Stomach (tissue), 9 donors: ENCODE results near the gene UBXN11. TPM values are rescaled to one million over a fixed set of nuclear protein-coding genes. Genes with fewer than 3 reads are reported as not detected.
A peak's percentile ranks its signal among the peaks of the same experiment; 100 is the strongest.

Source experiments
- DNase-seq, 2 donors: peaks; one replicate each; pipeline versions ENCODE4 v3.0.0 to v3.0.0-alpha.2; 2013 to 2019
- H3K27ac ChIP-seq, 5 donors: fragments of 200-600 bp in 4 of 5; sonication (generic) in 4 of 5; one replicate each; pipeline ENCODE4 v1.5.1; 2013 to 2019; ENCODE audit warnings: mild to moderate bottlenecking in 1 of 5, moderate library complexity in 1 of 5
- H3K27me3 ChIP-seq, 3 donors: fragments of 200-600 bp; sonication (generic); one replicate each; pipeline ENCODE4 v1.5.1; 2017 to 2019; ENCODE audit warnings: mixed run types in 1 of 3
- H3K36me3 ChIP-seq, 4 donors: fragments of 200-600 bp; sonication (generic); 1 replicate in 3 of 4; 2 replicates in 1 of 4; pipeline ENCODE4 v1.5.1; 2016 to 2019
- H3K4me1 ChIP-seq, 4 donors: fragments of 200-600 bp; sonication (generic); one replicate each; pipeline ENCODE4 v1.5.1; 2016 to 2019
- H3K4me3 ChIP-seq, 4 donors: fragments of 200-600 bp; sonication (generic) in 3 of 4; one replicate each; pipeline ENCODE4 v1.5.1; 2016 to 2019; ENCODE audit warnings: mild to moderate bottlenecking in 1 of 4
- H3K9me3 ChIP-seq, 4 donors: fragments of 200-600 bp; sonication (generic); one replicate each; pipeline ENCODE4 v1.5.1; 2016 to 2019
- CTCF ChIP-seq, 7 experiments: fragments of 450-650 bp in 4 of 7; fragments of 200-600 bp in 3 of 7; sonication (generic) in 3 of 7; IDR thresholded peaks; one replicate each; pipeline ENCODE4 v1.5.1; 2016 to 2019; ENCODE audit warnings: antibody characterized with exemption in 7 of 7, control low read depth in 2 of 7, mild to moderate bottlenecking in 1 of 7
- EP300 ChIP-seq: sonication (generic); formaldehyde crosslinking; IDR thresholded peaks from one replicate; pipeline ENCODE4 v1.6.1; 2017; ENCODE audit warnings: antibody characterized with exemption
- POLR2A ChIP-seq, 4 donors: fragments of 450-650 bp; IDR thresholded peaks; one replicate each; pipeline ENCODE4 v1.6.1; 2016; ENCODE audit warnings: antibody characterized with exemption in 4 of 4, control low read depth in 2 of 4, mild to moderate bottlenecking in 1 of 4, moderate library complexity in 1 of 4
- POLR2AphosphoS5 ChIP-seq, 3 donors: sonication (generic); formaldehyde crosslinking; IDR thresholded peaks; one replicate each; pipeline ENCODE4 v1.6.1; 2016; ENCODE audit warnings: antibody characterized with exemption in 3 of 3
- WGBS, 5 donors: extraction: QIAGEN DNeasy Blood & Tissue Kit in 3 of 5; methylation state at CpG; one replicate each; pipeline versions ENCODE4 v1.1.5 to v1.1.7; 2013 to 2018; 5-methylcytosine and 5-hydroxymethylcytosine counted together
- intact Hi-C: fragments of 100-400 bp; cut with DNase I; formaldehyde crosslinking; loops from one replicate; pipeline ENCODE4 v1.15.1; 2023; ENCODE audit warnings: low total_unique reads
- polyA plus RNA-seq, 3 donors: library from polyadenylated mRNA; stranded (reverse); fragments of 200-250 nt; gene quantifications; one replicate each; pipeline ENCODE4 v1.2.3, GENCODE V29; 2013
- total RNA-seq, 5 donors: library from RNA; depleted of rRNA; stranded (reverse); fragments of >200 nt; gene quantifications; one replicate each; pipeline versions ENCODE4 v1.1.0 to v1.2.3, GENCODE V29; 2014 to 2016
- donor health status: healthy with polysubstance abuse.
- donor health status: Bipolar disorder and iron deficiency.
- donor health status: healthy.

The UBXN11 gene
- total and polyA plus RNA-seq, 8 donors: 7.3 to 26.3 (median 12.6) TPM

- TF ChIP-seq POLR2AphosphoS5 (IDR thresholded peaks at IDR 0.05) (peak in 1 of 3 donors; percentile 10), CTCF (IDR thresholded peaks at IDR 0.05) (no peak)
- H3K4me1 ChIP-seq: peaks cover 33 to 100% (median 51%) of the 10 kb centered on the region in 4 donors
- peaks cover 0 to 7% (median 3%) of the 10 kb centered on the region in 4 donors for H3K36me3 ChIP-seq
- intact Hi-C loops: loop anchor here (5.0 kb wide), 1 partner anchor 35 kb away; no protein-coding TSS in a partner anchor
- no peaks in the 10 kb centered on the region for H3K27me3 ChIP-seq
- no peaks in the 10 kb centered on the region for H3K9me3 ChIP-seq
- DNase-seq: peak; percentile 44 to 59
- H3K27ac ChIP-seq: peak overlapping the region in 4 of 5 donors; percentile 61 to 100 (median 69)
- WGBS, 5 donors: 48 to 74% (median 68%) methylated on average over 8 of the region's 8 CpGs
- H3K4me3 ChIP-seq: no peak overlapping the region
These were observed 19.3 kb downstream of the UBXN11 start for GRCh38 chr1:26287033-26287711.

- H3K9me3 ChIP-seq: no peaks in the 10 kb centered on the region
- peaks cover 42 to 100% (median 62%) of the 10 kb centered on the region in 4 donors for H3K4me1 ChIP-seq
- intact Hi-C loops: loop anchor here (5.0 kb wide), 1 partner anchor 36 kb away; no protein-coding TSS in a partner anchor
- peak overlapping the region in 4 of 5 donors; percentile 36 to 100 (median 70) for H3K27ac ChIP-seq
- peaks cover 0 to 17% (median 9%) of the 10 kb centered on the region in 4 donors for H3K36me3 ChIP-seq
- no peak overlapping the region for H3K4me3 ChIP-seq
- no peak for TF ChIP-seq POLR2AphosphoS5 (IDR thresholded peaks at IDR 0.05)
- no peak for TF ChIP-seq POLR2A (IDR thresholded peaks at IDR 0.05)
- TF ChIP-seq EP300: no peak
- TF ChIP-seq CTCF (IDR thresholded peaks at IDR 0.05): no peak
- DNase-seq: no peak
- H3K27me3 ChIP-seq: no peaks in the 10 kb centered on the region
- 78 to 88% (median 82%) methylated on average over 2 of the region's 2 CpGs for WGBS, 5 donors
These were observed 20.4 kb downstream of the UBXN11 start for GRCh38 chr1:26286064-26286416.

GRCh38 chr1:26285366-26286063 lies 20.9 kb downstream of the UBXN11 start:
- Histone ChIP-seq H3K4me3 (no peak overlapping the region), H3K27me3 (no peaks in the 10 kb centered on the region), H3K9me3 (no peaks in the 10 kb centered on the region), H3K36me3 (peaks cover 0 to 20% (median 9%) of the 10 kb centered on the region in 4 donors), H3K4me1 (peaks cover 47 to 100% (median 65%) of the 10 kb centered on the region in 4 donors), H3K27ac (peak overlapping the region; percentile 2 to 100 (median 71))
- DNase-seq: peak in 1 of 2 donors; percentile 38
- intact Hi-C loops: loop anchor here (5.0 kb wide), 1 partner anchor 37 kb away; no protein-coding TSS in a partner anchor
- 80 to 84% (median 83%) methylated on average over 13 to 19 of the region's 19 CpGs for WGBS, 5 donors
- TF ChIP-seq POLR2AphosphoS5 (IDR thresholded peaks at IDR 0.05) (no peak), EP300 (no peak), CTCF (IDR thresholded peaks at IDR 0.05) (peak in 1 of 7 experiments; percentile 6), POLR2A (IDR thresholded peaks at IDR 0.05) (no peak)

- Histone ChIP-seq H3K4me1 (peaks cover 45 to 96% (median 62%) of the 10 kb centered on the region in 4 donors), H3K9me3 (no peaks in the 10 kb centered on the region), H3K27me3 (no peaks in the 10 kb centered on the region), H3K27ac (peak overlapping the region; percentile 2 to 100 (median 71)), H3K36me3 (peaks cover 0 to 20% (median 9%) of the 10 kb centered on the region in 4 donors), H3K4me3 (no peak overlapping the region)
- peak; percentile 82 to 92 for DNase-seq
- intact Hi-C loops: loop anchor here (5.0 kb wide), 1 partner anchor 38 kb away; no protein-coding TSS in a partner anchor
- TF ChIP-seq EP300 (no peak), CTCF (IDR thresholded peaks at IDR 0.05) (peak in 5 of 7 experiments; percentile 44 to 71 (median 60)), POLR2AphosphoS5 (IDR thresholded peaks at IDR 0.05) (peak in 2 of 3 donors; percentile 41 to 87)
- 23 to 34% (median 27%) methylated on average over 17 to 22 of the region's 22 CpGs for WGBS, 5 donors
These were observed 21.7 kb downstream of the UBXN11 start for GRCh38 chr1:26284597-26285347.
